H1 (cell line): Measurements from ENCODE around the gene TEKT5. TPM values are rescaled to one million over a fixed set of nuclear protein-coding genes. Genes with fewer than 3 reads are reported as not detected.

ENCODE experiments used
- CTCF ChIA-PET: fragments of 300-600 bp; sonication (Branson Sonifier 250); formaldehyde crosslinking; loops from one replicate; lab custom pipeline; 2021; ENCODE audit not compliant: partially characterized antibody; lab: Charles Lee
- POLR2A ChIA-PET: fragments of 300-600 bp; sonication (Branson Sonifier 250); formaldehyde crosslinking; loops from one replicate; lab custom pipeline; 2021; ENCODE audit warnings: inconsistent platforms; ENCODE audit not compliant: partially characterized antibody; lab: Charles Lee
- DNase-seq, 2 experiments: peaks; one replicate each; pipeline versions ENCODE4 v3.0.0 to v3.0.0-alpha.2; 2010 to 2022; ENCODE audit warnings: low spot score in 2 of 2, low read depth in 1 of 2, mixed read lengths in 1 of 2
- FAIRE-seq: peaks from 2 replicates; lab custom pipeline; 2011; peaks lifted over from hg19 to GRCh38; lab: Jason Lieb, UNC
- H2AFZ ChIP-seq: 2 replicates; pipeline ENCODE4 v1.8.1; 2012; ENCODE audit warnings: low read length, inconsistent platforms
- H2AK5ac ChIP-seq: 2 replicates; pipeline ENCODE4 v1.6.1; 2013; ENCODE audit warnings: low read depth, low read length
- H2BK120ac ChIP-seq: replicated peaks from 2 replicates; pipeline ENCODE3; 2013; ENCODE audit warnings: low read depth, low read length, inconsistent platforms
- H2BK12ac ChIP-seq: 2 replicates; pipeline ENCODE4 v1.6.1; 2013; ENCODE audit warnings: low read depth, low read length
- H2BK15ac ChIP-seq: 2 replicates; pipeline ENCODE4 v1.6.1; 2013; ENCODE audit warnings: low read length
- H2BK20ac ChIP-seq: 2 replicates; pipeline ENCODE4 v1.6.1; 2013; ENCODE audit warnings: low read length
- H2BK5ac ChIP-seq: 2 replicates; pipeline ENCODE4 v1.6.1; 2013; ENCODE audit warnings: low read depth, low read length
- H3K14ac ChIP-seq: 2 replicates; pipeline ENCODE4 v1.6.1; 2013; ENCODE audit warnings: inconsistent platforms; ENCODE audit not compliant: insufficient read length
- H3K18ac ChIP-seq: 2 replicates; pipeline ENCODE4 v1.6.1; 2013; ENCODE audit warnings: low read length; ENCODE audit errors: extremely low read depth
- H3K23ac ChIP-seq: 2 replicates; pipeline ENCODE4 v1.6.1; 2013; ENCODE audit warnings: inconsistent platforms; ENCODE audit not compliant: insufficient read length
- H3K23me2 ChIP-seq: 2 replicates; pipeline ENCODE4 v1.6.1; 2013; ENCODE audit warnings: low read depth, low read length
- H3K27ac ChIP-seq: 2 replicates; pipeline ENCODE4 v1.6.1; 2011; ENCODE audit warnings: low read depth, low read length, inconsistent platforms
- H3K27me3 ChIP-seq, 4 experiments: replicated peaks in 1 of 4; 1 replicate in 1 of 4; 2 replicates in 3 of 4; pipeline versions ENCODE4 v1.6.1 to v1.8.1; 2011 to 2013; ENCODE audit warnings: low read length in 3 of 4, mild to moderate bottlenecking in 3 of 4, inconsistent platforms in 2 of 4, mixed read lengths in 2 of 4, moderate library complexity in 1 of 4; ENCODE audit not compliant: control insufficient read depth in 3 of 4, insufficient read depth in 3 of 4; ENCODE audit errors: extremely low read depth in 1 of 4
- H3K36me3 ChIP-seq, 4 experiments: 2 replicates each; pipeline versions ENCODE4 v1.6.1 to v1.8.1; 2011 to 2013; ENCODE audit warnings: mild to moderate bottlenecking in 4 of 4, low read length in 3 of 4, moderate library complexity in 2 of 4, control low read depth in 1 of 4, inconsistent platforms in 1 of 4; ENCODE audit not compliant: insufficient read depth in 4 of 4, control insufficient read depth in 2 of 4
- H3K4ac ChIP-seq: replicated peaks from 2 replicates; pipeline ENCODE3; 2013; ENCODE audit warnings: low read length, low read depth, mixed read lengths, inconsistent platforms; ENCODE audit not compliant: insufficient read length
- H3K4me1 ChIP-seq, 4 experiments: replicated peaks in 1 of 4; 1 replicate in 1 of 4; 2 replicates in 3 of 4; pipeline versions ENCODE4 v1.6.1 to v1.8.1; 2011 to 2013; ENCODE audit warnings: low read length in 3 of 4, inconsistent platforms in 2 of 4, mixed read lengths in 1 of 4; ENCODE audit not compliant: insufficient read depth in 4 of 4, control insufficient read depth in 3 of 4
- H3K4me2 ChIP-seq, 2 experiments: 2 replicates each; pipeline versions ENCODE4 v1.6.1 to v1.8.1; 2011 to 2013; ENCODE audit warnings: low read depth in 2 of 2, low read length in 2 of 2, control low read depth in 1 of 2, inconsistent platforms in 1 of 2, mild to moderate bottlenecking in 1 of 2; ENCODE audit not compliant: insufficient read depth in 1 of 2
- H3K4me3 ChIP-seq, 4 experiments: fragments of 200-600, 300-600 bp in 1 of 4; sonication (generic), shearing (Covaris generic), sonication (Bioruptor Twin) in 1 of 4; 2 replicates each; pipeline versions ENCODE4 v1.5.1 to v1.8.1; 2011 to 2016; ENCODE audit warnings: low read length in 4 of 4, low read depth in 3 of 4, control low read depth in 2 of 4, inconsistent platforms in 2 of 4, mild to moderate bottlenecking in 2 of 4, mixed read lengths in 1 of 4, moderate library complexity in 1 of 4; ENCODE audit not compliant: insufficient read depth in 2 of 4; ENCODE audit errors: extremely low read depth in 1 of 4
- H3K56ac ChIP-seq: replicated peaks from 2 replicates; pipeline ENCODE3; 2013; ENCODE audit warnings: low read depth, mild to moderate bottlenecking, mixed read lengths, low read length, inconsistent platforms; ENCODE audit not compliant: insufficient read length
- H3K79me1 ChIP-seq: 2 replicates; pipeline ENCODE4 v1.6.1; 2013; ENCODE audit warnings: low read depth, low read length, control low read depth
- H3K79me2 ChIP-seq, 2 experiments: 2 replicates each; pipeline versions ENCODE4 v1.6.1 to v1.8.1; 2012 to 2013; ENCODE audit warnings: low read length in 2 of 2, mild to moderate bottlenecking in 2 of 2, inconsistent platforms in 1 of 2; ENCODE audit not compliant: insufficient read depth in 2 of 2, control insufficient read depth in 1 of 2
- H3K9ac ChIP-seq, 4 experiments: replicated peaks in 1 of 4; 1 replicate in 1 of 4; 2 replicates in 3 of 4; pipeline versions ENCODE4 v1.6.1 to v1.8.1; 2011 to 2013; ENCODE audit warnings: low read depth in 3 of 4, low read length in 3 of 4, control low read depth in 2 of 4, mild to moderate bottlenecking in 2 of 4, moderate library complexity in 2 of 4, inconsistent platforms in 1 of 4; ENCODE audit errors: extremely low read depth in 1 of 4
- H3K9me3 ChIP-seq, 2 experiments: 2 replicates each; pipeline versions ENCODE4 v1.6.1 to v1.8.1; 2012 to 2013; ENCODE audit warnings: mild to moderate bottlenecking in 2 of 2, moderate library complexity in 2 of 2, control low read depth in 1 of 2, inconsistent platforms in 1 of 2, low read depth in 1 of 2, low read length in 1 of 2, mixed read lengths in 1 of 2; ENCODE audit not compliant: insufficient read depth in 2 of 2
- H4K20me1 ChIP-seq, 2 experiments: replicated peaks in 1 of 2; 2 replicates each; pipeline versions ENCODE3 to v1.8.1; 2011 to 2013; ENCODE audit warnings: inconsistent platforms in 2 of 2, low read length in 2 of 2, mild to moderate bottlenecking in 1 of 2; ENCODE audit not compliant: insufficient read depth in 2 of 2, control insufficient read depth in 1 of 2
- H4K5ac ChIP-seq: 2 replicates; pipeline ENCODE4 v1.6.1; 2013; ENCODE audit warnings: low read length, low read depth, mixed read lengths, inconsistent platforms; ENCODE audit not compliant: insufficient read length
- H4K8ac ChIP-seq: 2 replicates; pipeline ENCODE4 v1.8.0; 2013; ENCODE audit warnings: mild to moderate bottlenecking, moderate library complexity, low read length, inconsistent platforms; ENCODE audit not compliant: insufficient read depth; ENCODE audit errors: extremely low read depth
- H4K91ac ChIP-seq: replicated peaks from 2 replicates; pipeline ENCODE3; 2013; ENCODE audit warnings: low read length, mixed read lengths, inconsistent platforms; ENCODE audit not compliant: insufficient read length
- CTBP2 ChIP-seq: IDR thresholded peaks from 2 replicates; pipeline ENCODE4 v1.7.0; 2011; ENCODE audit warnings: borderline replicate concordance, mild to moderate bottlenecking, moderate library complexity, mixed read lengths, low read length; ENCODE audit not compliant: insufficient read depth, insufficient read length
- EGR1 ChIP-seq: IDR thresholded peaks from 2 replicates; pipeline ENCODE4 v1.6.1; 2011; ENCODE audit warnings: low read depth, low read length, borderline replicate concordance
- MAFK ChIP-seq: IDR thresholded peaks from 2 replicates; pipeline ENCODE4 v1.6.1; 2012; ENCODE audit warnings: low read depth, mild to moderate bottlenecking, improper control_type of control experiment, low read length
- NRF1 ChIP-seq: IDR thresholded peaks from 2 replicates; pipeline ENCODE4 v1.6.1; 2011; ENCODE audit warnings: mild to moderate bottlenecking, low read depth, low read length, improper control_type of control experiment
- RBBP5 ChIP-seq: IDR thresholded peaks from 2 replicates; pipeline ENCODE4 v1.7.1; 2012; ENCODE audit warnings: low read depth, mild to moderate bottlenecking, inconsistent platforms, low read length, moderate library complexity, borderline replicate concordance
- SP1 ChIP-seq: IDR thresholded peaks from 2 replicates; pipeline ENCODE4 v1.6.1; 2011; ENCODE audit warnings: low read depth, low read length
- TCF12 ChIP-seq: IDR thresholded peaks from 2 replicates; pipeline ENCODE4 v1.6.1; 2011; ENCODE audit warnings: low read depth, mild to moderate bottlenecking, low read length
- WGBS, 2 experiments: shearing (Covaris generic) in 1 of 2; methylation state at CpG; one replicate each; pipeline versions ENCODE4 v1.1.6 to v1.1.7; 2013 to 2015; ENCODE audit warnings: low lambda C conversion rate in 2 of 2, mixed read lengths in 2 of 2, inconsistent platforms in 1 of 2, low coverage in 1 of 2, missing lambda C conversion rate in 1 of 2; ENCODE audit not compliant: insufficient replicate concordance in 2 of 2, insufficient coverage in 1 of 2, insufficient read length in 1 of 2; ENCODE audit errors: extremely low coverage in 1 of 2, missing lambda C conversion rate in 1 of 2; 5-methylcytosine and 5-hydroxymethylcytosine counted together
- polyA plus RNA-seq, 7 experiments: library from polyadenylated mRNA; depleted of rRNA in 3 of 7; stranded (reverse) in 5 of 7; unstranded in 2 of 7; fragments of >200 nt in 5 of 7; fragments of 200-250 nt in 2 of 7; gene quantifications; 1 replicate in 5 of 7; 2 replicates in 1 of 7; 4 replicates in 1 of 7; pipeline versions ENCODE4 v1.2.1 to v1.2.3, GENCODE V29; 2011 to 2013; ENCODE audit warnings: missing spikeins in 2 of 7, mixed read lengths in 2 of 7
- total RNA-seq: library from RNA; stranded (reverse); fragmentation: NEBNext Ultra II Directional; extraction: Animal tissue kit (Norgen Biotek cat#: 25700); gene quantifications from 2 replicates; pipeline ENCODE4 v1.2.1, GENCODE V29; 2021

The TEKT5 gene
- total and polyA plus RNA-seq, 2 of the 8 experiments (the other 6 are each of a cell fraction or from before 2014, with no cell fraction given), result 0.95 TPM; not detected in 1

DNA sequence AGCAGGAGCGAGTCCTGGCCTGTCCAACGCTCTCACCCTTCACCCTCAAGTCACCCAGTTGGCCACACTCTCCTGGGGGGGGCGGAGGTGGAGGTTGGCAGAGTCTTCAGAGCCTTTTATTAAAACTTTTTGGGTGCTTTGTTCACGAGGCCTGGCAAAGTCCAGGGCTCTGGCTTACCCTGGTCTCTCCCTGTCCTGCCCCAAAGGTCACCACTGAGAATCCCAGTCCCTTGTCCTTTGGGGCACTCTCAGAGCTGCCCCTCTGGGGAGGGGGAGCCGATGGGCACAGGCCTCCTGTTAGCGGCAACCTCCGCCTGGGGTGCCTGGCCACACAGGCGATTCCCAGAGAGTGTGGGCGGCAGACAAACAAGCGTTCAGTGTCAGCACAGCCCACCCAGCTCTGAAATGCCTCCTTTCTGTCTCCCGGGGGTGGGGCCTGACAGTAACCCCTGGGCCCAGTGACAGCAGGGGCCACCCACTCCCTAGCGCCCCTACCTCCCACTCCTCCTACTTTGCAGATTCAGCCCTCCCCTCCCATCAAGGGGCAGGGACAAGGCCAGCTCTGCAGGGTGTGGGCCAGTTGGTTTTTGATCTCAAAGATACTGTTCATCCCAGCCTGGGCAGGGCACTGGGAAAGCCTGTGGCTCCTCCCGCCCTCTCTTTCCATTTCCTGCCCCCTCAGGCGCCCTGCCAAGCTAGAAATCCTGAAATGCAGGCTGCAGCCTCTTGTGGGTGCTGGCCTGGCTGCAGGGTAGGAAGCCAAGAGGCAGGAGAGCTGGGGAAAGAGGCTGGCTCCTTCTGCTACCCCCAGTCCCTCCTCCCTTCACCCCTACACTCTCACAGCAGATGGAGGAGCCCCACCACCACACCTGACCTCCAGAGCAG is 77.7 kb downstream of the TEKT5 start:
- peak in 1 of 2 experiments; percentile 63 for DNase-seq

More for the DNA sequence above, 77.7 kb downstream of the TEKT5 start:
- no peak overlapping the region for H2BK120ac ChIP-seq
- H2AK5ac ChIP-seq, result no peak overlapping the region
- H3K23me2 ChIP-seq, result peaks cover 3% of the 10 kb centered on the region; the same call in 1 of the 2 replicates
- H2BK15ac ChIP-seq, result no peak overlapping the region; the same call in 1 of the 2 replicates
- no peak overlapping the region; the same call in 1 of the 2 replicates for H4K8ac ChIP-seq
- no peaks in the 10 kb centered on the region for H3K36me3 ChIP-seq
- 0 out of 2 replicates have a peak overlapping the region, but pooled peaks have one; percentile 0 for H2AFZ ChIP-seq
- ChIA-PET POLR2A (interaction anchor here (0.6 to 2.1 kb wide), 3 partner anchors 8 to 28 kb away, joined by 3 to 7 read pairs (median 3); no protein-coding TSS in a partner anchor), CTCF (interaction anchor here (0.6 to 3.9 kb wide), 21 partner anchors 9 to 295 kb away, joined by 3 to 19 read pairs (median 4); partner anchors contain the start of gene EMP2)
- peak overlapping the region; percentile 71; the same call in 1 of the 2 replicates for H2BK12ac ChIP-seq
- WGBS, 2 experiments, result 38% methylated on average over 14 of the region's 14 CpGs; no CpG with 5 or more reads in 1 of the 2 experiments
- no peak overlapping the region for H3K56ac ChIP-seq
- H3K4me3 ChIP-seq, result peak overlapping the region in 2 of 4 experiments; percentile 5 to 30; a peak in 3 of 8 replicates
- no peak overlapping the region for H3K23ac ChIP-seq
- H4K20me1 ChIP-seq, result no peaks in the 10 kb centered on the region
- H4K5ac ChIP-seq, result no peak overlapping the region
- H3K9me3 ChIP-seq, result no peaks in the 10 kb centered on the region
- H3K4me2 ChIP-seq, result peak overlapping the region; percentile 54 to 74
- H3K27me3 ChIP-seq, result peaks cover 0 to 6% (median 3%) of the 10 kb centered on the region in 4 experiments; a peak in 3 of 7 replicates
- H3K79me1 ChIP-seq, result no peaks in the 10 kb centered on the region
- no peak overlapping the region for H3K14ac ChIP-seq
- FAIRE-seq, result no peak
- no peak overlapping the region; a peak in 1 of 7 replicates for H3K9ac ChIP-seq
- H4K91ac ChIP-seq, result peak overlapping the region; percentile 13
- no peak overlapping the region for H3K4ac ChIP-seq
- H3K27ac ChIP-seq, result no peak overlapping the region
- peak overlapping the region; percentile 71; the same call in 1 of the 2 replicates for H2BK5ac ChIP-seq
- H3K4me1 ChIP-seq, result peaks cover 15 to 33% (median 23%) of the 10 kb centered on the region in 4 experiments
- H3K18ac ChIP-seq, result peak overlapping the region; percentile 78
- peak overlapping the region; percentile 72; the same call in 1 of the 2 replicates for H2BK20ac ChIP-seq
- TF ChIP-seq TCF12 (no peak), SP1 (no peak), EGR1 (no peak; the same call in 1 of the 2 replicates), MAFK (no peak), CTBP2 (peak; percentile 62), NRF1 (no peak), RBBP5 (0 out of 2 replicates have a peak, but pooled peaks have one; percentile 41)
- H3K79me2 ChIP-seq, result no peaks in the 10 kb centered on the region
